Heart left ventricle (tissue), 16 donors: ENCODE measurements around the gene KRTAP10-7. TPM values are rescaled to one million over a fixed set of nuclear protein-coding genes. Genes with fewer than 3 reads are reported as not detected.

ENCODE experiments used
- ATAC-seq, 4 donors: fragments of 200-7000 bp; cut with Tn5 transposase; one replicate each; pipeline ENCODE4 v1.9.1; 2020 to 2022; ENCODE audit warnings: moderate library complexity in 4 of 4, mild to moderate bottlenecking in 3 of 4, moderate number of reproducible peaks in 1 of 4
- DNase-seq, 5 donors: peaks; one replicate each; pipeline ENCODE4 v3.0.0-alpha.2; 2020
- H3K27ac ChIP-seq, 12 donors: fragments of 200-600 bp; sonication (generic) in 4 of 12; one replicate each; pipeline versions ENCODE4 v1.5.0 to v1.8.0; 2016 to 2022; ENCODE audit warnings: mild to moderate bottlenecking in 2 of 12
- H3K27me3 ChIP-seq, 9 donors: fragments of 200-600 bp; sonication (generic) in 2 of 9; one replicate each; pipeline versions ENCODE4 v1.5.1 to v1.8.0; 2016 to 2022; ENCODE audit warnings: mild to moderate bottlenecking in 3 of 9
- H3K36me3 ChIP-seq, 9 donors: fragments of 200-600 bp; sonication (generic) in 2 of 9; one replicate each; pipeline versions ENCODE4 v1.5.0 to v1.8.0; 2018 to 2022; ENCODE audit warnings: mild to moderate bottlenecking in 2 of 9
- H3K4me1 ChIP-seq, 12 donors: fragments of 200-600 bp; sonication (generic) in 4 of 12; one replicate each; pipeline versions ENCODE4 v1.5.0 to v1.8.0; 2016 to 2022; ENCODE audit warnings: mild to moderate bottlenecking in 3 of 12
- H3K4me3 ChIP-seq, 12 donors: fragments of 200-600 bp; sonication (generic) in 4 of 12; one replicate each; pipeline versions ENCODE4 v1.5.0 to v1.8.0; 2017 to 2022; ENCODE audit warnings: mild to moderate bottlenecking in 9 of 12, moderate library complexity in 4 of 12
- H3K9me3 ChIP-seq, 12 donors: fragments of 200-600 bp; sonication (generic) in 4 of 12; one replicate each; pipeline versions ENCODE4 v1.5.0 to v1.8.0; 2016 to 2022; ENCODE audit warnings: mild to moderate bottlenecking in 1 of 12
- POLR2A ChIP-seq, 2 donors: fragments of 450-650 bp; IDR thresholded peaks; one replicate each; pipeline ENCODE4 v1.6.1; 2017; ENCODE audit warnings: antibody characterized with exemption in 2 of 2, mild to moderate bottlenecking in 2 of 2, moderate library complexity in 2 of 2
- WGBS, 4 donors: extraction: QIAGEN DNeasy Blood & Tissue Kit in 2 of 4; methylation state at CpG; one replicate each; pipeline versions ENCODE4 v1.1.5 to v1.1.7; 2013 to 2018; 5-methylcytosine and 5-hydroxymethylcytosine counted together
- intact Hi-C, 10 donors: fragments of 100-400 bp; cut with DNase I; formaldehyde crosslinking; loops; one replicate each; pipeline versions ENCODE4 v1.11.1 to v1.14.2; 2022
- polyA plus RNA-seq, 2 donors: library from polyadenylated mRNA; stranded (reverse); fragments of 200-250 nt; gene quantifications; one replicate each; pipeline ENCODE4 v1.2.3, GENCODE V29; 2013
- total RNA-seq, 9 donors: library from RNA; depleted of rRNA in 2 of 9; stranded (reverse); fragments of >200 nt in 2 of 9; fragmentation: NEBNext Ultra II Directional in 3 of 9; extraction: Animal tissue kit (Norgen Biotek cat#: 25700) in 3 of 9; gene quantifications; one replicate each; pipeline versions ENCODE4 v1.1.0 to v1.2.4, GENCODE V29; 2016 to 2023
- TF ChIP-seq, protein P1 (sequence below), 12 donors: fragments of 200-600 bp; sonication (generic) in 4 of 12; IDR thresholded peaks; one replicate each; pipeline versions ENCODE4 v1.5.0 to v1.8.0; 2018 to 2022; ENCODE audit warnings: antibody characterized with exemption in 12 of 12, mild to moderate bottlenecking in 5 of 12
- donor health status: ischemic (EF 13 %, LVEDD 7.1; RV severe dilation, severe dysfunction).
- donor health status: healthy with polysubstance abuse.
- donor health status: DM: no; HTN: yes; CAD: no.
- donor health status: DM: no; HTN: no; CAD: no.
- donor health status: ischemic (EF 25% LVEDD 6.9; RV normal size, moderate dysfunction).
- donor health status: ischemic (EF 25% LVEDD 5.7; RV mildly dilated, moderate dysfunction).
- donor health status: healthy.
- donor health status: DM: yes; HTN: yes; CAD: no.
- donor health status: ischemic (EF 35%, LVEDD 5.7; RV mildly dilated, moderate dysfunction).
- donor health status: nonischemic (EF 11% LVEDD 7.7; RV severe dilation, severe dysfunction).
- donor health status: DM: yes; HTN: yes; CAD: no.
- donor health status: PGD.
- donor health status: ischemic (EF 29% LVEDD 5.4; RV normal size, mild dysfunction).
- donor health status: nonischemic (EF 23%, LVEDD 6.1; RV moderate dilation, normal function).

KRTAP10-7 gene
- total and polyA plus RNA-seq, 11 donors = not detected

- no peak overlapping the region for H3K4me3 ChIP-seq
- intact Hi-C loops = no loop called here
- H3K27ac ChIP-seq = no peak overlapping the region
- peaks cover 0 to 26% (median 11%) of the 10 kb centered on the region in 12 donors for H3K9me3 ChIP-seq
- no peaks in the 10 kb centered on the region for H3K36me3 ChIP-seq
- 54 to 72% (median 61%) methylated on average over 8 of the region's 8 CpGs for WGBS, 4 donors
- ATAC-seq = no peak
- H3K4me1 ChIP-seq = no peaks in the 10 kb centered on the region
- DNase-seq = no peak
- TF ChIP-seq POLR2A (IDR thresholded peaks at IDR 0.05) = no peak
- TF ChIP-seq, protein P1, sequence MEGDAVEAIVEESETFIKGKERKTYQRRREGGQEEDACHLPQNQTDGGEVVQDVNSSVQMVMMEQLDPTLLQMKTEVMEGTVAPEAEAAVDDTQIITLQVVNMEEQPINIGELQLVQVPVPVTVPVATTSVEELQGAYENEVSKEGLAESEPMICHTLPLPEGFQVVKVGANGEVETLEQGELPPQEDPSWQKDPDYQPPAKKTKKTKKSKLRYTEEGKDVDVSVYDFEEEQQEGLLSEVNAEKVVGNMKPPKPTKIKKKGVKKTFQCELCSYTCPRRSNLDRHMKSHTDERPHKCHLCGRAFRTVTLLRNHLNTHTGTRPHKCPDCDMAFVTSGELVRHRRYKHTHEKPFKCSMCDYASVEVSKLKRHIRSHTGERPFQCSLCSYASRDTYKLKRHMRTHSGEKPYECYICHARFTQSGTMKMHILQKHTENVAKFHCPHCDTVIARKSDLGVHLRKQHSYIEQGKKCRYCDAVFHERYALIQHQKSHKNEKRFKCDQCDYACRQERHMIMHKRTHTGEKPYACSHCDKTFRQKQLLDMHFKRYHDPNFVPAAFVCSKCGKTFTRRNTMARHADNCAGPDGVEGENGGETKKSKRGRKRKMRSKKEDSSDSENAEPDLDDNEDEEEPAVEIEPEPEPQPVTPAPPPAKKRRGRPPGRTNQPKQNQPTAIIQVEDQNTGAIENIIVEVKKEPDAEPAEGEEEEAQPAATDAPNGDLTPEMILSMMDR (IDR thresholded peaks at IDR 0.05) = no peak
- H3K27me3 ChIP-seq = peaks cover 0 to 9% (median 0%) of the 10 kb centered on the region in 9 donors
Measured at GRCh38 chr21:44647222-44647552, 46.8 kb downstream of the KRTAP10-7 start.

- Histone ChIP-seq H3K9me3 (peaks cover 0 to 21% (median 10%) of the 10 kb centered on the region in 12 donors), H3K4me3 (no peak overlapping the region), H3K36me3 (no peaks in the 10 kb centered on the region), H3K4me1 (no peaks in the 10 kb centered on the region), H3K27ac (no peak overlapping the region), H3K27me3 (peaks cover 0 to 9% (median 0%) of the 10 kb centered on the region in 9 donors)
- TF ChIP-seq, protein P1 (IDR thresholded peaks at IDR 0.05) = no peak
- TF ChIP-seq POLR2A (IDR thresholded peaks at IDR 0.05) = no peak
- DNase-seq (peak in 1 of 5 donors; percentile 46), ATAC-seq (no peak)
- intact Hi-C loops = no loop called here
- WGBS, 4 donors = 70 to 83% (median 75%) methylated on average over 26 to 33 of the region's 33 CpGs
Measured at GRCh38 chr21:44648557-44649311, 48.3 kb downstream of the KRTAP10-7 start.

- no peaks in the 10 kb centered on the region for H3K36me3 ChIP-seq
- no peak overlapping the region for H3K4me3 ChIP-seq
- peaks cover 0 to 12% (median 5%) of the 10 kb centered on the region in 12 donors for H3K9me3 ChIP-seq
- 80 to 93% (median 84%) methylated on average over 18 of the region's 18 CpGs for WGBS, 4 donors
- intact Hi-C loops = no loop called here
- H3K4me1 ChIP-seq = no peaks in the 10 kb centered on the region
- no peak for ATAC-seq
- no peak for DNase-seq
- peaks cover 0 to 9% (median 0%) of the 10 kb centered on the region in 9 donors for H3K27me3 ChIP-seq
- TF ChIP-seq, protein P1 (IDR thresholded peaks at IDR 0.05) = no peak
- no peak for TF ChIP-seq POLR2A (IDR thresholded peaks at IDR 0.05)
- H3K27ac ChIP-seq = no peak overlapping the region
Measured at GRCh38 chr21:44649521-44650100, 49.2 kb downstream of the KRTAP10-7 start.

DNA sequence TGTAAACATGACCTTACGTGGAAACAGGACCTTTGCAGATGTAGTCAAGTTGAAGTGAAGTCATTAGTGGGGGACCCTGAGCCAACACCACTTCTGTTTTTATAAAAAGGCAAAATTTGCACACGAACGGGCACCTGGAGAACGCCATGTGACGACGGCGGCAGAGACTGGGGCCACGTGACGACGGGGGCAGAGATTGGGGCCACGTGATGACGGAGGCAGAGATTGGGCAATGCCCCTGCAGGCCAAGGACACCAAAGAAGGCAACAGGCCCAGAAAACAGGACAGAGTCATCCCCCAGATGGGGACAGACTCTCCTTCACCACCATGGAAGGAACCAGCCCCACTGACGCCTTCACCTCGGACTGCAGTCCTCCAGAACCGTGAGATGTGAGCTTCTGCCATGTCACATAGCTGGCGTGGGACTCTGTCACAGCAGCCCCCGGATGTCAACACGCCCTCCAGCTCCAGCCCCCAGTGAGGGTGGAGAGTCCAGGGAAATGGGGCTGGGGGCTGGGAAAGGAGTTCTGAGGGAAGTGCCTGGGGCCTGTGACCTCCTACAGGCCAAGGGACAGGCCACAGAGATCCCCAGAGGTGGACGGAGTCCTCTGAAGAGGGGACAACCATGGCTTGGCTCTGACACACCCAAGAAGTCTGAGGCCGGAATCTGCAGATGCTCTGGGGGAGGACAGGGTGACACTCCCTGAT lies 50.0 kb downstream of the KRTAP10-7 start:
- no peaks in the 10 kb centered on the region for H3K4me1 ChIP-seq
- H3K9me3 ChIP-seq = peaks cover 0 to 4% (median 0%) of the 10 kb centered on the region in 12 donors
- DNase-seq (no peak), ATAC-seq (no peak)
- 88 to 92% (median 89%) methylated on average over 19 to 20 of the region's 20 CpGs for WGBS, 4 donors
- no peak overlapping the region for H3K27ac ChIP-seq
- no peak overlapping the region for H3K4me3 ChIP-seq
- intact Hi-C loops = no loop called here
- H3K27me3 ChIP-seq = peaks cover 0 to 9% (median 0%) of the 10 kb centered on the region in 9 donors
- TF ChIP-seq POLR2A (IDR thresholded peaks at IDR 0.05) = no peak
- TF ChIP-seq, protein P1 (IDR thresholded peaks at IDR 0.05) = no peak
- no peaks in the 10 kb centered on the region for H3K36me3 ChIP-seq
